HFFc6 (cell line): ENCODE data around the gene CDC40. TPM values are rescaled to one million over a fixed set of nuclear protein-coding genes. Genes with fewer than 3 reads are reported as not detected.
"Not testable (repeated sequence)": the region's sequence is repeated elsewhere in the genome, so short reads cannot be mapped to it uniquely, and the experiment has no call there.

Experiments used
- DNase-seq: peaks from one replicate; pipeline ENCODE4 v3.0.0-alpha.2; 2018
- H3K27ac Mint-ChIP-seq: 2 replicates; pipeline ENCODE4 v1.8.0; 2020; ENCODE audit warnings: mild to moderate bottlenecking, mixed read lengths
- H3K27me3 Mint-ChIP-seq: 2 replicates; pipeline ENCODE4 v1.8.0; 2021; ENCODE audit warnings: mild to moderate bottlenecking, moderate library complexity, mixed read lengths; ENCODE audit not compliant: insufficient read depth
- H3K36me3 Mint-ChIP-seq: 2 replicates; pipeline ENCODE4 v1.8.0; 2021; ENCODE audit warnings: low read depth, mixed read lengths
- H3K4me1 Mint-ChIP-seq: 2 replicates; pipeline ENCODE4 v1.8.0; 2020; ENCODE audit warnings: low read depth, mixed read lengths
- H3K4me3 Mint-ChIP-seq: 2 replicates; pipeline ENCODE4 v1.8.0; 2020; ENCODE audit warnings: mild to moderate bottlenecking, moderate library complexity, mixed read lengths
- H3K9me3 Mint-ChIP-seq: 2 replicates; pipeline ENCODE4 v1.8.0; 2020; ENCODE audit warnings: mild to moderate bottlenecking, mixed read lengths
- CTCF ChIP-seq: fragments of 200-600 bp; sonication (generic); IDR thresholded peaks from 2 replicates; pipeline ENCODE4 v1.5.0; 2021; ENCODE audit warnings: antibody characterized with exemption, mild to moderate bottlenecking
- total RNA-seq, 6 experiments: library from RNA; stranded (reverse); fragmentation: NEBNext Ultra II Directional; extraction: Animal tissue kit (Norgen Biotek cat#: 25700); gene quantifications; 2 replicates in 1 of 6; 3 replicates in 5 of 6; pipeline ENCODE4 v1.2.3, GENCODE V29; 2021

CDC40 gene
- total RNA-seq, 6 experiments from 2014 or later: 18.7 to 20.1 (median 19.6) TPM

GRCh38 chr6:110226261-110226660 is 46.0 kb downstream of the CDC40 start:
- no peaks in the 10 kb centered on the region for H3K9me3 Mint-ChIP-seq
- no peak for DNase-seq
- no peak overlapping the region for H3K27ac Mint-ChIP-seq
- peaks cover 6% of the 10 kb centered on the region; the same call in 1 of the 2 replicates for H3K4me1 Mint-ChIP-seq
- TF ChIP-seq CTCF: no peak
- H3K36me3 Mint-ChIP-seq: peaks cover 10% of the 10 kb centered on the region
- no peak overlapping the region for H3K4me3 Mint-ChIP-seq
- H3K27me3 Mint-ChIP-seq: no peaks in the 10 kb centered on the region

GRCh38 chr6:110232450-110232849 is 52.2 kb downstream of the CDC40 start:
- H3K27me3 Mint-ChIP-seq: no peaks in the 10 kb centered on the region
- H3K4me1 Mint-ChIP-seq: peaks cover 13% of the 10 kb centered on the region
- H3K27ac Mint-ChIP-seq: peak overlapping the region; percentile 54
- H3K9me3 Mint-ChIP-seq: no peaks in the 10 kb centered on the region
- H3K36me3 Mint-ChIP-seq: peaks cover 17% of the 10 kb centered on the region
- H3K4me3 Mint-ChIP-seq: no peak overlapping the region
- DNase-seq: peak; percentile 24
- TF ChIP-seq CTCF: no peak

GRCh38 chr6:110233770-110234374 is 53.6 kb downstream of the CDC40 start:
- H3K27ac Mint-ChIP-seq: peak overlapping the region; percentile 23; the same call in 1 of the 2 replicates
- no peak for DNase-seq
- TF ChIP-seq CTCF: no peak
- H3K36me3 Mint-ChIP-seq: peaks cover 17% of the 10 kb centered on the region
- no peak overlapping the region for H3K4me3 Mint-ChIP-seq
- no peaks in the 10 kb centered on the region for H3K9me3 Mint-ChIP-seq
- no peaks in the 10 kb centered on the region for H3K27me3 Mint-ChIP-seq
- H3K4me1 Mint-ChIP-seq: peaks cover 13% of the 10 kb centered on the region

- H3K9me3 Mint-ChIP-seq, H3K27ac Mint-ChIP-seq, H3K4me3 Mint-ChIP-seq, H3K27me3 Mint-ChIP-seq, DNase-seq: not testable (repeated sequence)
- H3K36me3 Mint-ChIP-seq: peaks cover 17% of the 10 kb centered on the region
- H3K4me1 Mint-ChIP-seq: peaks cover 13% of the 10 kb centered on the region
Observed at GRCh38 chr6:110236007-110236406, 55.8 kb downstream of the CDC40 start.

- H3K9me3 Mint-ChIP-seq: no peaks in the 10 kb centered on the region
- no peaks in the 10 kb centered on the region for H3K27me3 Mint-ChIP-seq
- H3K4me1 Mint-ChIP-seq: no peaks in the 10 kb centered on the region
- no peak for DNase-seq
- TF ChIP-seq CTCF: no peak
- peaks cover 11% of the 10 kb centered on the region; the same call in 1 of the 2 replicates for H3K36me3 Mint-ChIP-seq
- no peak overlapping the region for H3K27ac Mint-ChIP-seq
- H3K4me3 Mint-ChIP-seq: no peak overlapping the region
Observed at GRCh38 chr6:110239526-110240274, 59.5 kb downstream of the CDC40 start.

GRCh38 chr6:110244621-110245020 is 64.4 kb downstream of the CDC40 start:
- not testable (repeated sequence) for H3K36me3 Mint-ChIP-seq, H3K4me3 Mint-ChIP-seq, DNase-seq, H3K27me3 Mint-ChIP-seq, H3K4me1 Mint-ChIP-seq, H3K27ac Mint-ChIP-seq, H3K9me3 Mint-ChIP-seq
